ENCODE measurements around the gene ALPI.

Gene ALPI

GRCh38 chr2:232477751-232478510 is 22.0 kb downstream of the ALPI start:
- H3K36me3 ChIP-seq: no peaks in the 10 kb centered on the region
- no peak overlapping the region for H3K4me2 ChIP-seq
- no peaks in the 10 kb centered on the region for H3K4me1 ChIP-seq
- no peak overlapping the region for H3K27ac ChIP-seq
- H3K4me3 ChIP-seq: no peak overlapping the region
- no peaks in the 10 kb centered on the region for H3K9me3 ChIP-seq
- H3K27me3 ChIP-seq: no peaks in the 10 kb centered on the region
- H4K20me1 ChIP-seq: no peaks in the 10 kb centered on the region
- no peak for TF ChIP-seq Cebpa-rat (IDR thresholded peaks at IDR 0.05)
- no peak overlapping the region for H3K9ac ChIP-seq

GRCh38 chr2:232478571-232479340 is 22.8 kb downstream of the ALPI start:
- no peak for TF ChIP-seq Cebpa-rat (IDR thresholded peaks at IDR 0.05)
- no peak overlapping the region for H3K9ac ChIP-seq
- peaks cover 5% of the 10 kb centered on the region; the same call in 1 of the 2 replicates for H3K27me3 ChIP-seq

GRCh38 chr2:232479341-232480200 is 23.6 kb downstream of the ALPI start:
- peaks cover 11% of the 10 kb centered on the region; the same call in 1 of the 2 replicates for H4K20me1 ChIP-seq
- no peaks in the 10 kb centered on the region for H3K9me3 ChIP-seq
- H3K4me2 ChIP-seq: no peak overlapping the region
- no peaks in the 10 kb centered on the region for H3K4me1 ChIP-seq
- no peak overlapping the region for H3K27ac ChIP-seq
- H3K4me3 ChIP-seq: no peak overlapping the region
- H3K9ac ChIP-seq: no peak overlapping the region
- TF ChIP-seq Cebpa-rat (IDR thresholded peaks at IDR 0.05): no peak
- H3K27me3 ChIP-seq: peaks cover 14% of the 10 kb centered on the region
- H3K36me3 ChIP-seq: no peaks in the 10 kb centered on the region

More at GRCh38 chr2:232478571-232479340, 22.8 kb downstream of the ALPI start:
- no peak overlapping the region for H3K4me3 ChIP-seq
- peaks cover 2% of the 10 kb centered on the region; the same call in 1 of the 2 replicates for H4K20me1 ChIP-seq
- H3K4me2 ChIP-seq: no peak overlapping the region
- no peaks in the 10 kb centered on the region for H3K4me1 ChIP-seq
- H3K9me3 ChIP-seq: no peaks in the 10 kb centered on the region
- no peak overlapping the region for H3K27ac ChIP-seq
- H3K36me3 ChIP-seq: no peaks in the 10 kb centered on the region

- H4K20me1 ChIP-seq: peaks cover 20% of the 10 kb centered on the region
- no peak for TF ChIP-seq Cebpa-rat (IDR thresholded peaks at IDR 0.05)
- H3K27ac ChIP-seq: no peak overlapping the region
- H3K27me3 ChIP-seq: peaks cover 23% of the 10 kb centered on the region
- peaks cover 4% of the 10 kb centered on the region; the same call in 1 of the 2 replicates for H3K4me1 ChIP-seq
- H3K36me3 ChIP-seq: no peaks in the 10 kb centered on the region
- H3K4me3 ChIP-seq: no peak overlapping the region
- H3K9ac ChIP-seq: no peak overlapping the region
- H3K4me2 ChIP-seq: no peak overlapping the region
- H3K9me3 ChIP-seq: no peaks in the 10 kb centered on the region
These were observed 24.5 kb downstream of the ALPI start for GRCh38 chr2:232480201-232481190.

GRCh38 chr2:232481322-232482140 is 25.6 kb downstream of the ALPI start:
- peaks cover 30% of the 10 kb centered on the region for H4K20me1 ChIP-seq
- H3K4me3 ChIP-seq: no peak overlapping the region
- no peaks in the 10 kb centered on the region for H3K36me3 ChIP-seq

GRCh38 chr2:232482301-232483238 is 26.6 kb downstream of the ALPI start:
- H3K9ac ChIP-seq: no peak overlapping the region
- peaks cover 44% of the 10 kb centered on the region for H3K27me3 ChIP-seq
- H3K4me3 ChIP-seq: no peak overlapping the region
- peaks cover 21% of the 10 kb centered on the region for H3K4me1 ChIP-seq
- H4K20me1 ChIP-seq: peaks cover 41% of the 10 kb centered on the region
- H3K4me2 ChIP-seq: no peak overlapping the region
- peaks cover 9% of the 10 kb centered on the region; the same call in 1 of the 2 replicates for H3K9me3 ChIP-seq
- no peak overlapping the region for H3K27ac ChIP-seq
- no peaks in the 10 kb centered on the region for H3K36me3 ChIP-seq
- no peak for TF ChIP-seq Cebpa-rat (IDR thresholded peaks at IDR 0.05)

More at GRCh38 chr2:232481322-232482140, 25.6 kb downstream of the ALPI start:
- peaks cover 33% of the 10 kb centered on the region for H3K27me3 ChIP-seq
- no peak overlapping the region for H3K9ac ChIP-seq
- no peak overlapping the region for H3K27ac ChIP-seq
- H3K4me1 ChIP-seq: peaks cover 10% of the 10 kb centered on the region; the same call in 1 of the 2 replicates
- peaks cover 8% of the 10 kb centered on the region; the same call in 1 of the 2 replicates for H3K9me3 ChIP-seq
- H3K4me2 ChIP-seq: no peak overlapping the region
- TF ChIP-seq Cebpa-rat (IDR thresholded peaks at IDR 0.05): no peak

GRCh38 chr2:232483311-232483922 is 27.5 kb downstream of the ALPI start:
- H3K27ac ChIP-seq: no peak overlapping the region
- H3K9me3 ChIP-seq: peaks cover 9% of the 10 kb centered on the region; the same call in 1 of the 2 replicates
- no peak overlapping the region for H3K9ac ChIP-seq
- H3K4me1 ChIP-seq: peaks cover 26% of the 10 kb centered on the region
- no peaks in the 10 kb centered on the region for H3K36me3 ChIP-seq
- H3K4me2 ChIP-seq: no peak overlapping the region
- TF ChIP-seq Cebpa-rat (IDR thresholded peaks at IDR 0.05): no peak
- H4K20me1 ChIP-seq: peaks cover 49% of the 10 kb centered on the region
- H3K4me3 ChIP-seq: no peak overlapping the region
- H3K27me3 ChIP-seq: peaks cover 52% of the 10 kb centered on the region
